ENCODE results near the gene JAML. TPM values are rescaled to one million over a fixed set of nuclear protein-coding genes. Genes with fewer than 3 reads are reported as not detected.

JAML gene
- total and polyA plus RNA-seq, 2 of the 8 experiments (the other 6 are each of a cell fraction or from before 2014, with no cell fraction given), result 0.12 to 0.58 TPM

DNA sequence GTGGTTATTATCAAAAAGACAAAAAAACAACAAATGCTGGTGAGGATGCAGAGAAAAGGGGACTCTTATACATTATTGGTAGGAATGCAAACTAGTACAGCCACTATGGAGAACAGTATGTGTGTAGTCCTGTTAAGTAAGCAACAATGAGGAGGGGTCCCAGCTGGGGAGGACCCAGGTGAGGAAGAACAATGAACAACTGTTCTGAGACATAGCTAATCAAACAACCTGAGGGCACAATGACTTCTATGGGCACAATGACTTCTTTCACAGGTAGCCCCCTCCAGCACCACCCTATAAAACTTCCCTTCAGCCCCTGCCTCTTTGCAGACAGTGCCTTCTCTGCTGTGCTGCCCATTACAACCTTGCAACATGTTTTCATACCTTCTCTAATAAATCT lies 5.6 kb downstream of the JAML start:
- H2BK5ac ChIP-seq (ENCODE audit: low read depth, low read length), result no peak overlapping the region
- H3K23me2 ChIP-seq (ENCODE audit: low read depth, low read length), result no peaks in the 10 kb centered on the region
- H2BK120ac ChIP-seq (replicated peaks; ENCODE audit: low read depth, low read length), result no peak overlapping the region
- H2BK12ac ChIP-seq (ENCODE audit: low read depth, low read length), result no peak overlapping the region
- H3K4ac ChIP-seq (replicated peaks; ENCODE audit: insufficient read length, low read depth, low read length), result no peak overlapping the region
- no peak overlapping the region for H3K9ac ChIP-seq (replicated peaks in 1 of 4; ENCODE audit: extremely low read depth in 1 of 4, low read depth in 3 of 4, low read length in 3 of 4)
- no peaks in the 10 kb centered on the region for H4K20me1 ChIP-seq (replicated peaks in 1 of 2; ENCODE audit: control insufficient read depth in 1 of 2, insufficient read depth in 2 of 2, low read length in 2 of 2)
- no peak overlapping the region for H4K8ac ChIP-seq (ENCODE audit: extremely low read depth, insufficient read depth, low read length)
- FAIRE-seq (no peak), DNase-seq (ENCODE audit: low read depth in 1 of 2, low spot score in 2 of 2) (no peak)
- H3K79me1 ChIP-seq (ENCODE audit: low read depth, low read length), result no peaks in the 10 kb centered on the region
- H3K18ac ChIP-seq (ENCODE audit: extremely low read depth, low read length), result no peak overlapping the region
- no peak overlapping the region for H2AFZ ChIP-seq (ENCODE audit: low read length)
- H3K79me2 ChIP-seq (ENCODE audit: control insufficient read depth in 1 of 2, insufficient read depth in 2 of 2, low read length in 2 of 2), result no peaks in the 10 kb centered on the region
- H3K4me3 ChIP-seq (ENCODE audit: extremely low read depth in 1 of 4, insufficient read depth in 2 of 4, low read depth in 3 of 4, low read length in 4 of 4), result no peak overlapping the region
- H3K23ac ChIP-seq (ENCODE audit: insufficient read length), result no peak overlapping the region
- no peak overlapping the region for H2BK20ac ChIP-seq (ENCODE audit: low read length)
- no peak overlapping the region for H3K4me2 ChIP-seq (ENCODE audit: insufficient read depth in 1 of 2, low read depth in 2 of 2, low read length in 2 of 2)
- H4K5ac ChIP-seq (ENCODE audit: insufficient read length, low read depth, low read length), result no peak overlapping the region
- H4K91ac ChIP-seq (replicated peaks; ENCODE audit: insufficient read length, low read length), result no peak overlapping the region
- no peak overlapping the region for H3K27ac ChIP-seq (ENCODE audit: low read depth, low read length)
- H3K36me3 ChIP-seq (ENCODE audit: control insufficient read depth in 2 of 4, insufficient read depth in 4 of 4, low read length in 3 of 4), result no peaks in the 10 kb centered on the region
- H3K56ac ChIP-seq (replicated peaks; ENCODE audit: insufficient read length, low read depth, low read length), result no peak overlapping the region
- no peaks in the 10 kb centered on the region for H3K9me3 ChIP-seq (ENCODE audit: insufficient read depth in 2 of 2, low read depth in 1 of 2, low read length in 1 of 2)
- H2BK15ac ChIP-seq (ENCODE audit: low read length), result no peak overlapping the region
- no peak overlapping the region for H3K14ac ChIP-seq (ENCODE audit: insufficient read length)
- H3K27me3 ChIP-seq (replicated peaks in 1 of 4; ENCODE audit: control insufficient read depth in 3 of 4, extremely low read depth in 1 of 4, insufficient read depth in 3 of 4, low read length in 3 of 4), result no peaks in the 10 kb centered on the region
- POLR2A ChIA-PET (ENCODE audit: partially characterized antibody), result no interaction called here
- H2AK5ac ChIP-seq (ENCODE audit: low read depth, low read length), result no peak overlapping the region
- H3K4me1 ChIP-seq (replicated peaks in 1 of 4; ENCODE audit: control insufficient read depth in 3 of 4, insufficient read depth in 4 of 4, low read length in 3 of 4), result peaks cover 0 to 3% (median 0%) of the 10 kb centered on the region in 4 experiments; a peak in 1 of 7 replicates
- CTCF ChIA-PET (ENCODE audit: partially characterized antibody), result interaction anchor here (1.6 to 1.8 kb wide), 2 partner anchors 20 to 21 kb away, joined by 4 to 6 read pairs; no protein-coding TSS in a partner anchor
- no peak for TF ChIP-seq BCL11A (IDR thresholded peaks at IDR 0.05; ENCODE audit: low read depth in 2 of 2, low read length in 2 of 2)
- TF ChIP-seq TCF12 (IDR thresholded peaks at IDR 0.05; ENCODE audit: low read depth, low read length), result no peak
- TF ChIP-seq, protein P1, sequence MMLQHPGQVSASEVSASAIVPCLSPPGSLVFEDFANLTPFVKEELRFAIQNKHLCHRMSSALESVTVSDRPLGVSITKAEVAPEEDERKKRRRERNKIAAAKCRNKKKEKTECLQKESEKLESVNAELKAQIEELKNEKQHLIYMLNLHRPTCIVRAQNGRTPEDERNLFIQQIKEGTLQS (IDR thresholded peaks at IDR 0.05; ENCODE audit: insufficient read depth, low read depth, low read length), result no peak
- TF ChIP-seq TEAD4 (IDR thresholded peaks at IDR 0.05; ENCODE audit: low read depth, low read length), result no peak
- TF ChIP-seq BACH1 (IDR thresholded peaks at IDR 0.05; ENCODE audit: low read length), result no peak
- TF ChIP-seq, protein P2, sequence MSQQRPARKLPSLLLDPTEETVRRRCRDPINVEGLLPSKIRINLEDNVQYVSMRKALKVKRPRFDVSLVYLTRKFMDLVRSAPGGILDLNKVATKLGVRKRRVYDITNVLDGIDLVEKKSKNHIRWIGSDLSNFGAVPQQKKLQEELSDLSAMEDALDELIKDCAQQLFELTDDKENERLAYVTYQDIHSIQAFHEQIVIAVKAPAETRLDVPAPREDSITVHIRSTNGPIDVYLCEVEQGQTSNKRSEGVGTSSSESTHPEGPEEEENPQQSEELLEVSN (IDR thresholded peaks at IDR 0.05), result no peak
- TF ChIP-seq CREB1 (IDR thresholded peaks at IDR 0.05), result no peak
- TF ChIP-seq CEBPB (IDR thresholded peaks at IDR 0.05; ENCODE audit: low read depth, low read length), result no peak
- TF ChIP-seq YY1 (IDR thresholded peaks at IDR 0.05; ENCODE audit: low read depth, low read length), result no peak
- TF ChIP-seq SIRT6 (IDR thresholded peaks at IDR 0.05; ENCODE audit: low read length), result no peak
- TF ChIP-seq POU5F1 (IDR thresholded peaks at IDR 0.05; ENCODE audit: low read depth, low read length), result no peak
- TF ChIP-seq, protein P3, sequence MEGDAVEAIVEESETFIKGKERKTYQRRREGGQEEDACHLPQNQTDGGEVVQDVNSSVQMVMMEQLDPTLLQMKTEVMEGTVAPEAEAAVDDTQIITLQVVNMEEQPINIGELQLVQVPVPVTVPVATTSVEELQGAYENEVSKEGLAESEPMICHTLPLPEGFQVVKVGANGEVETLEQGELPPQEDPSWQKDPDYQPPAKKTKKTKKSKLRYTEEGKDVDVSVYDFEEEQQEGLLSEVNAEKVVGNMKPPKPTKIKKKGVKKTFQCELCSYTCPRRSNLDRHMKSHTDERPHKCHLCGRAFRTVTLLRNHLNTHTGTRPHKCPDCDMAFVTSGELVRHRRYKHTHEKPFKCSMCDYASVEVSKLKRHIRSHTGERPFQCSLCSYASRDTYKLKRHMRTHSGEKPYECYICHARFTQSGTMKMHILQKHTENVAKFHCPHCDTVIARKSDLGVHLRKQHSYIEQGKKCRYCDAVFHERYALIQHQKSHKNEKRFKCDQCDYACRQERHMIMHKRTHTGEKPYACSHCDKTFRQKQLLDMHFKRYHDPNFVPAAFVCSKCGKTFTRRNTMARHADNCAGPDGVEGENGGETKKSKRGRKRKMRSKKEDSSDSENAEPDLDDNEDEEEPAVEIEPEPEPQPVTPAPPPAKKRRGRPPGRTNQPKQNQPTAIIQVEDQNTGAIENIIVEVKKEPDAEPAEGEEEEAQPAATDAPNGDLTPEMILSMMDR (IDR thresholded peaks at IDR 0.05; ENCODE audit: control extremely low read depth in 1 of 3, insufficient read depth in 1 of 3, low read depth in 1 of 3, low read length in 3 of 3), result no peak
- TF ChIP-seq SRF (IDR thresholded peaks at IDR 0.05; ENCODE audit: low read depth, low read length), result no peak

Measured in H1 (cell line).